ENCODE measurements around the gene SFXN3.
A peak's percentile ranks its signal among the peaks of the same experiment; 100 is the strongest.

SFXN3 gene

DNA sequence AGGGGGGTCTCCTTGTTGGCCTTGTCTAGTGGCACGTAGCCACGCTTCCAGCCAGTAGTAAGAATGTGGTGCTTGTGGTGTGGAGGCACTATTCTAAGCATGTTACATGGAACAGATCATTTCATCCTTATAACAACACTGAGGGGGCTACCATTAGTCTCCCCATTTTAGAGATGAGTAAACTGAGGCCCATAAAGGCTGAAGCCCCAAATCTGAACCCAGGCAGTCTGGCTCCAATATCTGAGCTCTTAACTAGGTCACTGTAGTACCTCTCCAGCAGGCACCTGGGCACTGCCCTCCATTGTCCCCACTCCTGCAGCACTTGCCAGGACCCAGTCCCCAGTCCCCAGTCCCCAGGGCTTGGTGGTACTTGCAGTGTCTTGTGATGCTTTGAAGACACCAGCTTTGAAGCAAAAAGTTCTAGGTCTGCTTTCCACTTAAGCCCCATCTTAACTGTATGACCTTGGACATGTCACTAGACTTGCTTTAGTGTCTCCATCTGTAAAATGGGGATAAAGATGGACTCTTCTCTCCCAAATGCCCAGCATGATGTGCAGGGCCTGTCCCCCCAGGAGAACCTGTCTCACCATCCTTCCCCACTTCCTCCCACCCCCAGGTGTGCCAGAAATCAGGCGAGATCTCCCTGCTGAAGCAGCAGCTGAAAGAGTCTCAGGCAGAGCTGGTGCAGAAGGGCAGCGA is 25.0 kb upstream of the SFXN3 start:
- Histone ChIP-seq H3K4me3 (no peak overlapping the region), H3K9me3 (no peaks in the 10 kb centered on the region), H3K36me3 (peaks cover 42 to 52% (median 45%) of the 10 kb centered on the region in 3 donors), H3K27ac (no peak overlapping the region), H3K4me1 (peaks cover 0 to 39% (median 32%) of the 10 kb centered on the region in 4 donors), H3K27me3 (no peaks in the 10 kb centered on the region)
- DNase-seq, result no peak
- intact Hi-C loops (cut with DNase I; ENCODE audit: low total_unique reads), result no loop called here
- TF ChIP-seq, protein P1, sequence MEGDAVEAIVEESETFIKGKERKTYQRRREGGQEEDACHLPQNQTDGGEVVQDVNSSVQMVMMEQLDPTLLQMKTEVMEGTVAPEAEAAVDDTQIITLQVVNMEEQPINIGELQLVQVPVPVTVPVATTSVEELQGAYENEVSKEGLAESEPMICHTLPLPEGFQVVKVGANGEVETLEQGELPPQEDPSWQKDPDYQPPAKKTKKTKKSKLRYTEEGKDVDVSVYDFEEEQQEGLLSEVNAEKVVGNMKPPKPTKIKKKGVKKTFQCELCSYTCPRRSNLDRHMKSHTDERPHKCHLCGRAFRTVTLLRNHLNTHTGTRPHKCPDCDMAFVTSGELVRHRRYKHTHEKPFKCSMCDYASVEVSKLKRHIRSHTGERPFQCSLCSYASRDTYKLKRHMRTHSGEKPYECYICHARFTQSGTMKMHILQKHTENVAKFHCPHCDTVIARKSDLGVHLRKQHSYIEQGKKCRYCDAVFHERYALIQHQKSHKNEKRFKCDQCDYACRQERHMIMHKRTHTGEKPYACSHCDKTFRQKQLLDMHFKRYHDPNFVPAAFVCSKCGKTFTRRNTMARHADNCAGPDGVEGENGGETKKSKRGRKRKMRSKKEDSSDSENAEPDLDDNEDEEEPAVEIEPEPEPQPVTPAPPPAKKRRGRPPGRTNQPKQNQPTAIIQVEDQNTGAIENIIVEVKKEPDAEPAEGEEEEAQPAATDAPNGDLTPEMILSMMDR (IDR thresholded peaks at IDR 0.05), result no peak

DNA sequence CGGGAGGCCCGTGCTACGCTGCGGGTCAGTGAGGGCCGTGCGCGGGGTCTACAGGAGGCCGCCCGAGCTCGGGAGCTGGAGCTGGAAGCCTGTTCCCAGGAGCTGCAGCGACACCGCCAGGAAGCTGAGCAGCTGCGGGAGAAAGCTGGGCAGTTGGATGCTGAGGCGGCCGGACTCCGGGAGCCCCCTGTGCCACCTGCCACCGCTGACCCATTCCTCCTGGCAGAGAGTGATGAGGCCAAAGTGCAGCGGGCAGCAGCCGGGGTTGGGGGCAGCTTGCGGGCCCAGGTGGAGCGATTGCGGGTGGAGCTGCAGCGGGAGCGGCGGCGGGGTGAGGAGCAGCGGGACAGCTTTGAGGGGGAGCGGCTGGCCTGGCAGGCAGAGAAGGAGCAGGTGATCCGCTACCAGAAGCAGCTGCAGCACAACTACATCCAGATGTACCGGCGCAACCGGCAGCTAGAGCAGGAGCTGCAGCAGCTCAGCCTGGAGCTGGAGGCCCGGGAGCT is 24.4 kb upstream of the SFXN3 start:
- Histone ChIP-seq H3K27ac (peak overlapping the region in 1 of 2 donors; percentile 51), H3K36me3 (peaks cover 42 to 52% (median 45%) of the 10 kb centered on the region in 3 donors), H3K4me1 (peaks cover 0 to 33% (median 28%) of the 10 kb centered on the region in 4 donors), H3K9me3 (no peaks in the 10 kb centered on the region), H3K27me3 (no peaks in the 10 kb centered on the region), H3K4me3 (no peak overlapping the region)
- DNase-seq, result no peak
- TF ChIP-seq, protein P1 (IDR thresholded peaks at IDR 0.05), result no peak
- intact Hi-C loops (cut with DNase I; ENCODE audit: low total_unique reads), result no loop called here

DNA sequence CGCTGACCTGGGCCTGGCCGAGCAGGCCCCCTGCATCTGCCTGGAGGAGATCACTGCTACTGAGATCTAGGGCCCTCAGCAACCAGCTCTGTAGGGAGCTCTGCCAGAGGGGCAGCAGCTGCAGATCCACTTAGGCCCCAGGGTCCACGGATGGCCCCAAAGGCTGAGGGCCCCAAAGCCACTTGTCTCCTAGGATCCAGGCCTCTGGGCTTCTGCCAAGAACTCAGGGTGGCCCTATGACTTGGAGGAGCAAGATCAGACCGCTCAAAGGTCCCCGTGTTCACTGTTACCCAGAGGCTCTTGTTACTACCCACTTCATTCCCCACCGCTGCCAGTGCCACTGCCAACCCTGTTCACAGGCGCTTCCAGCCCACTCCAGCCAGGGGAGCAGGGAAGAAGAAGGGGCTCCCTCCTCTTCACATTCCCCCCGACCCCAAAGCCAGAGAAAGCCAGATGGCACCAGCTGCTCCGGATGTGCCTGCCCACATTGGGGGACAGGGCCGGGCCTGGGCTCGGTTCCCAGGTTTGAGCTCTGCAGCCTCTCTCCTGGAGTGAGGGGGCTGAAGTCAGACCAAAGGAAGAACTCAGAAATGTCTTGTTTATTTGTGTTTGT is 23.8 kb upstream of the SFXN3 start:
- Histone ChIP-seq H3K36me3 (peaks cover 42 to 52% (median 45%) of the 10 kb centered on the region in 3 donors), H3K27me3 (no peaks in the 10 kb centered on the region), H3K4me1 (peaks cover 0 to 31% (median 24%) of the 10 kb centered on the region in 4 donors), H3K4me3 (no peak overlapping the region), H3K27ac (peak overlapping the region; percentile 34 to 51), H3K9me3 (no peaks in the 10 kb centered on the region)
- TF ChIP-seq, protein P1 (IDR thresholded peaks at IDR 0.05), result no peak
- intact Hi-C loops (cut with DNase I; ENCODE audit: low total_unique reads), result no loop called here
- no peak for DNase-seq

DNA sequence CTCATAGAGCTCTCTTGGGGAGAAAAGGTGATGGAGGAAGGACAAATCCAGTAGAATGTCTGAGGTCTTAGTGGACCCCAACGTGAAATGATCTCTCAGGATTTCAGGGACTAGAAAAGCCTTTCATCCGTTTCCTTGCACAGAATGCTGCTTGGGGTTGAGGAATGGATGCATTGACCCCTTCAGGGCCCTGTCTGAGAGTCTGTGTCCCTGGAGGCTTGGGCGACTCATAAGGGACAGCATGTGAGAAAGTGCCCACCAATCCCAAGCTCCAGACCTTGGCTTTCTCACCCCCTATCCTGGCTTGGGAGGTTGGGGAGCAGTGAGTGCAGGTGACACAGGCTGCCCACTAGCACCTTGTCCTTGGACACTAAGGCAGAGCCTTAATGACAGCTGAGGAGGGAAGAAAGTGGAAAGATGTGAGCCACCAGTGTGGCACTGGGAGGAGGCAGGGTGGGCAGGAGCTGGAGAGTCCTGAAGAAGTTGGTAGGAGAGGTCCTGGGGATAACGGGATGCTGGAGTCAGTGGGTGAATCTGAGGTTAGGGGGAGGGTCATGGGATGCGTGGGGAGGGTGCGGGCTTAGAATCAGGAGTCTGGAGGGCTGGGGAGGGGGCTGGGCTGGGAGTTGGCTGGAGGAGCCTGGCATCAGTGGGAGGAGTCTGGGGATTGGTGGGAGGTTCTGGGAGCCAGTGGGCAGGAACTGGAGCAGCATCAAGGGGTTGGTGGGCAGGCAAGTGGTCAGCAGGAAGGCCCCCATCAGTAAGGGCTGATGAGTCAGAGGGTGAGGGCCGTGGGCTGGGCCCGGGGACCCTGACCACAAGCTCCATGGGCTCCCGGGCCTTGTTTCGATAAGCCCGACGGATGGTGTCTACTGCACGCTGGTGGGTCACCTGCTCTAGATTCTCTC is 22.9 kb upstream of the SFXN3 start:
- Histone ChIP-seq H3K27me3 (no peaks in the 10 kb centered on the region), H3K9me3 (no peaks in the 10 kb centered on the region), H3K36me3 (peaks cover 36 to 43% (median 38%) of the 10 kb centered on the region in 3 donors), H3K4me3 (no peak overlapping the region), H3K4me1 (peaks cover 0 to 30% (median 23%) of the 10 kb centered on the region in 4 donors), H3K27ac (peak overlapping the region; percentile 28 to 46)
- TF ChIP-seq, protein P1 (IDR thresholded peaks at IDR 0.05), result no peak
- no peak for DNase-seq
- intact Hi-C loops (cut with DNase I; ENCODE audit: low total_unique reads), result no loop called here

DNA sequence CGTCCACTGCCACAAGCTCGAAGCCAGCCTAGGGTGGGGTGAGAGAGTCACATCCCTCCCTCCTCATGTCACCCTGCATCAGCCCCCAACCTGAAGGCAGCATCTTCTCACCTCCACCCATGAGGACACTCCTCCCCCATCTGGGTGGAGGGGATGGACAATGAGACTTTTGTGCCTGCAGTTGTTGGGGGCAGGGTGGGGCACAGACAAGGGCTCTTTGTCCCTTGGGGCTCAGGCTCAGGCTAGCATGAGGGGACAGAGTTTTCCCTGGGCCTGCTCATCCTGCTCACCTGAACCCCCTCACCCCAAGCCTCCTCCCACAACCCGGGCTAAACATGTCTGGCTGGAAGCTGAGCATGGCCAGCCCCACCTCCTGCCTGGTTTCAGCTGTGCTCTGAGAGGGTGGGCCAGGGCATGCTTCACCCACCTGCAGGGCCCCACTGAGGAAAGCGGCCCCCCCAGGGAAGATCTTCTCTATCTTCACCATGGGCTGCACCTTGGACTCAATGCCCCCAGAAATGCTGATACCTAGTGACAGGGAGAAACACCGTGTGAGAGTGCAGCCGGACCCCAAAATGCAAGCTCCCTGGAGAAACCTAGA is 22.1 kb upstream of the SFXN3 start:
- DNase-seq, result no peak
- H3K27ac ChIP-seq, result no peak overlapping the region
- H3K4me1 ChIP-seq, result peaks cover 0 to 27% (median 20%) of the 10 kb centered on the region in 4 donors
- intact Hi-C loops (cut with DNase I; ENCODE audit: low total_unique reads), result no loop called here
- no peak overlapping the region for H3K4me3 ChIP-seq
- H3K36me3 ChIP-seq, result peaks cover 29 to 36% (median 31%) of the 10 kb centered on the region in 3 donors
- no peaks in the 10 kb centered on the region for H3K9me3 ChIP-seq
- TF ChIP-seq, protein P1 (IDR thresholded peaks at IDR 0.05), result no peak
- H3K27me3 ChIP-seq, result no peaks in the 10 kb centered on the region

All from tibial artery (tissue), 4 donors.